ENCODE results near the gene PHF2. TPM values are rescaled to one million over a fixed set of nuclear protein-coding genes. Genes with fewer than 3 reads are reported as not detected.

Gene PHF2
- total and polyA plus RNA-seq, 2 of the 4 experiments (the other 2 are of a cell fraction): 5.9 to 9.5 TPM

- Histone ChIP-seq H3K4me1 (ENCODE audit: control insufficient read depth, insufficient read depth, low read length) (no peaks in the 10 kb centered on the region), H3K56ac (ENCODE audit: extremely low read depth, insufficient read depth, low read length) (no peak overlapping the region), H4K91ac (ENCODE audit: insufficient read depth, low read depth, low read length) (no peak overlapping the region), H3K4me2 (ENCODE audit: low read depth, low read length) (no peak overlapping the region), H3K4me3 (ENCODE audit: insufficient read depth, low read depth, low read length) (no peak overlapping the region), H2BK20ac (ENCODE audit: low read depth, low read length) (no peak overlapping the region), H3K27ac (ENCODE audit: insufficient read depth, low read length) (no peak overlapping the region), H2BK15ac (ENCODE audit: low read depth, low read length) (no peak overlapping the region), H2AK5ac (ENCODE audit: low read depth, low read length) (no peak overlapping the region), H2BK120ac (ENCODE audit: low read depth, low read length) (no peak overlapping the region), H2AFZ (replicated peaks; ENCODE audit: low read length, poor library complexity) (no peak overlapping the region), H4K20me1 (ENCODE audit: insufficient read depth, low read length) (no peaks in the 10 kb centered on the region), H4K5ac (ENCODE audit: low read depth, low read length) (no peak overlapping the region), H3K14ac (replicated peaks; ENCODE audit: low read depth, low read length) (no peak overlapping the region), H3K4ac (ENCODE audit: low read depth, low read length) (no peak overlapping the region), H3K23ac (ENCODE audit: low read depth, low read length) (no peak overlapping the region), H3K27me3 (ENCODE audit: control insufficient read depth, insufficient read depth, low read length) (no peaks in the 10 kb centered on the region), H2BK5ac (ENCODE audit: low read depth, low read length, poor library complexity, severe bottlenecking) (no peak overlapping the region), H3K9ac (ENCODE audit: low read depth, low read length) (no peak overlapping the region), H2AK9ac (replicated peaks; ENCODE audit: low read depth, low read length, poor library complexity) (no peak overlapping the region), H3K9me3 (ENCODE audit: control insufficient read depth, insufficient read depth, low read length) (no peaks in the 10 kb centered on the region), H4K8ac (ENCODE audit: low read depth in 2 of 2, low read length in 2 of 2) (no peak overlapping the region), H3K36me3 (ENCODE audit: control insufficient read depth, insufficient read depth, low read length) (peaks cover 49% of the 10 kb centered on the region), H3K79me1 (ENCODE audit: low read depth in 1 of 2, low read length in 2 of 2) (peaks cover 0 to 4% of the 10 kb centered on the region in 2 experiments; a peak in 2 of 4 replicates), H3K9me1 (ENCODE audit: insufficient read depth, low read length) (no peaks in the 10 kb centered on the region), H3K18ac (ENCODE audit: low read depth, low read length) (no peak overlapping the region)
- TF ChIP-seq MXI1 (IDR thresholded peaks at IDR 0.05; ENCODE audit: borderline replicate concordance, low read depth, low read length): no peak
- no peak for TF ChIP-seq NFE2L2 (IDR thresholded peaks at IDR 0.05; ENCODE audit: low read depth, low read length)
- TF ChIP-seq CEBPB (IDR thresholded peaks at IDR 0.05; ENCODE audit: low read depth, low read length): no peak
- no peak for TF ChIP-seq RAD21 (IDR thresholded peaks at IDR 0.05; ENCODE audit: low read length)
- no peak for TF ChIP-seq RCOR1 (IDR thresholded peaks at IDR 0.05; ENCODE audit: insufficient replicate concordance, low read length)
- TF ChIP-seq, protein P1, sequence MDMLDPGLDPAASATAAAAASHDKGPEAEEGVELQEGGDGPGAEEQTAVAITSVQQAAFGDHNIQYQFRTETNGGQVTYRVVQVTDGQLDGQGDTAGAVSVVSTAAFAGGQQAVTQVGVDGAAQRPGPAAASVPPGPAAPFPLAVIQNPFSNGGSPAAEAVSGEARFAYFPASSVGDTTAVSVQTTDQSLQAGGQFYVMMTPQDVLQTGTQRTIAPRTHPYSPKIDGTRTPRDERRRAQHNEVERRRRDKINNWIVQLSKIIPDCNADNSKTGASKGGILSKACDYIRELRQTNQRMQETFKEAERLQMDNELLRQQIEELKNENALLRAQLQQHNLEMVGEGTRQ (IDR thresholded peaks at IDR 0.05; ENCODE audit: low read depth, low read length): no peak
- no peak for TF ChIP-seq ELK1 (IDR thresholded peaks at IDR 0.05; ENCODE audit: borderline replicate concordance, low read depth, low read length)
- TF ChIP-seq CHD1 (IDR thresholded peaks at IDR 0.05; ENCODE audit: low read depth, low read length): no peak
- TF ChIP-seq SMC3 (IDR thresholded peaks at IDR 0.05; ENCODE audit: low read depth, low read length): no peak
- TF ChIP-seq MAFK (IDR thresholded peaks at IDR 0.05; ENCODE audit: low read depth, low read length): no peak
- TF ChIP-seq FOS (IDR thresholded peaks at IDR 0.05; ENCODE audit: low read depth, low read length): no peak
- TF ChIP-seq MAZ (IDR thresholded peaks at IDR 0.05; ENCODE audit: borderline replicate concordance, low read depth, low read length): no peak
- no peak for TF ChIP-seq RFX5 (IDR thresholded peaks at IDR 0.05; ENCODE audit: low read depth, low read length)
- no peak for TF ChIP-seq BHLHE40 (IDR thresholded peaks at IDR 0.05; ENCODE audit: low read depth, low read length)
- TF ChIP-seq POLR2A (IDR thresholded peaks at IDR 0.05; ENCODE audit: low read depth, low read length): no peak
- no peak for TF ChIP-seq CTCF (conservative IDR thresholded peaks at IDR 0.05; ENCODE audit: low read depth, low read length)
- no peak for DNase-seq
- no TSS peak for BruUV-seq (replicated peaks)
- ChIA-PET CTCF (no interaction called here), POLR2A (ENCODE audit: unreplicated experiment) (no interaction called here)
- intact Hi-C loops (cut with micrococcal nuclease) (no loop called here), in situ Hi-C loops (cut with MboI; ENCODE audit: low sequenced_read_pairs) (loop anchor here (25.0 kb wide), 1 partner anchor 446 kb away; no protein-coding TSS in a partner anchor), dilution Hi-C loops (cut with HindIII; ENCODE audit: low sequenced_read_pairs, unreplicated experiment) (no loop called here)
- no peak for ATAC-seq (ENCODE audit: low read depth)
- 94% methylated on average over 5 of the region's 14 CpGs; no CpG with 5 or more reads in 1 of the 2 experiments for WGBS, 2 experiments (ENCODE audit: extremely low coverage in 2 of 2, insufficient read length in 1 of 2)
Measured at GRCh38 chr9:93558503-93558902, 17.9 kb upstream of the PHF2 start.
